HepG2 (cell line): ENCODE measurements around the gene ANKRD55. TPM values are rescaled to one million over a fixed set of nuclear protein-coding genes. Genes with fewer than 3 reads are reported as not detected.

Source experiments
- ATAC-seq: fragments of 200-7000 bp; cut with Tn5 transposase; 3 replicates; pipeline ENCODE4 v1.9.1; 2020; ENCODE audit warnings: mild to moderate bottlenecking, moderate library complexity
- BruUV-seq: library from RNA; stranded (reverse); fragments of 400-500 nt; replicated peaks from 2 replicates; lab custom pipeline; 2021; lab: Mats Ljungman, UMichigan
- CTCF ChIA-PET: fragments of 300-600 bp; formaldehyde crosslinking; extraction: SDS; loops from one replicate; lab custom pipeline; 2021; ENCODE audit warnings: low total read pairs, inconsistent platforms, low intra/inter-chr PET ratio; lab: Yijun Ruan, JAX
- POLR2A ChIA-PET: fragments of 350-600 bp; sonication (Branson Sonifier 250); formaldehyde crosslinking; loops from one replicate; lab custom pipeline; 2020; ENCODE audit warnings: antibody characterized with exemption, inconsistent platforms; lab: Yijun Ruan, JAX
- DNase-seq: peaks from one replicate; pipeline ENCODE4 v3.0.0-alpha.2; 2015; ENCODE audit warnings: low spot score
- FAIRE-seq: peaks from 3 replicates; lab custom pipeline; 2011; peaks lifted over from hg19 to GRCh38; lab: Jason Lieb, UNC
- H2AFZ ChIP-seq: one replicate; pipeline ENCODE4 v1.6.1; 2011; ENCODE audit warnings: low read length, inconsistent platforms
- H3K27ac ChIP-seq: fragments of 300-600 bp; 3 replicates; pipeline ENCODE4 v1.8.0; 2011; ENCODE audit warnings: mixed run types, mild to moderate bottlenecking, mixed read lengths, low read length, inconsistent platforms; ENCODE audit not compliant: insufficient read depth; ENCODE audit errors: extremely low read length
- H3K27me3 ChIP-seq, 2 experiments: fragments of 200-600 bp in 1 of 2; 2 replicates in 1 of 2; 3 replicates in 1 of 2; pipeline versions ENCODE4 v1.6.0 to v1.8.0; 2011; ENCODE audit warnings: low read length in 2 of 2, mild to moderate bottlenecking in 2 of 2, moderate library complexity in 2 of 2, inconsistent platforms in 1 of 2; ENCODE audit not compliant: insufficient read depth in 2 of 2, control insufficient read depth in 1 of 2
- H3K36me3 ChIP-seq, 2 experiments: fragments of 200-600 bp in 1 of 2; replicated peaks in 1 of 2; 2 replicates in 1 of 2; 3 replicates in 1 of 2; pipeline versions ENCODE4 v1.5.1 to v1.8.0; 2011; ENCODE audit warnings: low read length in 2 of 2, inconsistent platforms in 1 of 2; ENCODE audit not compliant: insufficient read depth in 2 of 2, control insufficient read depth in 1 of 2
- H3K4me1 ChIP-seq: 2 replicates; pipeline ENCODE4 v1.5.1; 2012; ENCODE audit warnings: low read length, inconsistent platforms; ENCODE audit not compliant: insufficient read depth
- H3K4me2 ChIP-seq: 2 replicates; pipeline ENCODE4 v1.6.0; 2011; ENCODE audit warnings: low read depth, low read length, inconsistent platforms
- H3K4me3 ChIP-seq, 3 experiments: fragments of 200-600 bp in 1 of 3; sonication (generic), shearing (Covaris generic) in 1 of 3; replicated peaks in 1 of 3; 2 replicates each; pipeline ENCODE4 v1.5.1; 2011 to 2016; ENCODE audit warnings: low read length in 3 of 3, inconsistent platforms in 2 of 3, low read depth in 2 of 3, mild to moderate bottlenecking in 2 of 3, control low read depth in 1 of 3, mixed read lengths in 1 of 3; ENCODE audit not compliant: insufficient read depth in 1 of 3
- H3K79me2 ChIP-seq: one replicate; pipeline ENCODE4 v1.6.1; 2011; ENCODE audit warnings: low read length, inconsistent platforms; ENCODE audit not compliant: insufficient read depth
- H3K9ac ChIP-seq: 2 replicates; pipeline ENCODE4 v1.6.0; 2011; ENCODE audit warnings: mild to moderate bottlenecking, low read depth, low read length, inconsistent platforms; ENCODE audit not compliant: insufficient read depth
- H3K9me3 ChIP-seq: 2 replicates; pipeline ENCODE4 v1.5.1; 2012; ENCODE audit warnings: mild to moderate bottlenecking, low read length
- H4K20me1 ChIP-seq: 2 replicates; pipeline ENCODE4 v1.6.0; 2011; ENCODE audit warnings: inconsistent platforms, mild to moderate bottlenecking, low read length, moderate library complexity; ENCODE audit not compliant: insufficient read depth
- ATF7-NPFF ChIP-seq: sonication (generic); formaldehyde crosslinking; IDR thresholded peaks from 2 replicates; pipeline ENCODE4 v1.8.1; 2023; ENCODE audit warnings: mild to moderate bottlenecking, low read depth, missing genetic modification reagents, moderate library complexity
- BCL6 ChIP-seq: IDR thresholded peaks from 2 replicates; pipeline ENCODE4 v1.6.1; 2016; ENCODE audit warnings: missing genetic modification reagents, missing compliant biosample characterization
- CBFB ChIP-seq: sonication (generic); formaldehyde crosslinking; IDR thresholded peaks from 2 replicates; pipeline ENCODE4 v1.4.0; 2020; ENCODE audit warnings: missing genetic modification reagents
- HDAC2 ChIP-seq: sonication (generic); formaldehyde crosslinking; IDR thresholded peaks from 2 replicates; pipeline ENCODE4 v1.4.0; 2020; ENCODE audit warnings: missing genetic modification reagents
- HOMEZ ChIP-seq: IDR thresholded peaks from 2 replicates; pipeline ENCODE4 v1.6.1; 2016; ENCODE audit warnings: low read depth
- ISX ChIP-seq: sonication (generic); formaldehyde crosslinking; conservative IDR thresholded peaks from 2 replicates; pipeline ENCODE4 v1.5.0; 2020; ENCODE audit warnings: missing genetic modification reagents
- NFRKB ChIP-seq: fragments of 450-650 bp; IDR thresholded peaks from 2 replicates; pipeline ENCODE4 v1.6.1; 2017
- RARA ChIP-seq: IDR thresholded peaks from 2 replicates; pipeline ENCODE4 v1.6.1; 2016; ENCODE audit warnings: missing genetic modification reagents, missing compliant biosample characterization
- TEAD3 ChIP-seq: optimal IDR thresholded peaks from 2 replicates; pipeline ENCODE3; 2016; ENCODE audit warnings: borderline replicate concordance
- ZMAT3 ChIP-seq: sonication (generic); formaldehyde crosslinking; conservative IDR thresholded peaks from 2 replicates; pipeline ENCODE4 v1.7.0; 2021; ENCODE audit warnings: missing genetic modification reagents
- ZNF124 ChIP-seq: sonication (generic); formaldehyde crosslinking; IDR thresholded peaks from 2 replicates; pipeline ENCODE4 v1.4.0; 2020; ENCODE audit warnings: missing genetic modification reagents
- ZNF235 ChIP-seq: sonication (generic); formaldehyde crosslinking; IDR thresholded peaks from 2 replicates; pipeline ENCODE4 v1.8.1; 2023; ENCODE audit warnings: mild to moderate bottlenecking, missing genetic modification reagents, borderline replicate concordance
- WGBS: methylation state at CpG from one replicate; pipeline ENCODE4 v1.1.6; 2017; ENCODE audit warnings: low lambda C conversion rate; 5-methylcytosine and 5-hydroxymethylcytosine counted together
- in situ Hi-C: cut with HindIII; loops from 2 replicates; pipeline ENCODE4 v1.10.0; 2017; ENCODE audit warnings: low pct_unique_long_range_greater_than_20kb; ENCODE audit not compliant: extremely low pct_ligation_motif_present
- intact Hi-C: fragments of 100-400 bp; cut with micrococcal nuclease; formaldehyde crosslinking; loops from one replicate; pipeline ENCODE4 v1.10.0; 2022; ENCODE audit not compliant: unreplicated experiment
- polyA plus RNA-seq, 8 experiments: library from polyadenylated mRNA; depleted of rRNA in 3 of 8; stranded (reverse) in 7 of 8; unstranded in 1 of 8; fragments of >200 nt; fragmentation: Illumina TruSeq in 4 of 8; extraction: Trizol in 4 of 8; gene quantifications; 2 replicates each; pipeline versions ENCODE4 v1.2.1 to v1.2.3, GENCODE V29; 2011 to 2016; ENCODE audit warnings: low read depth in 4 of 8, missing spikeins in 1 of 8, mixed read lengths in 1 of 8; ENCODE audit not compliant: insufficient read depth in 1 of 8
- total RNA-seq, 5 experiments: library from RNA; depleted of rRNA; stranded (reverse); fragments of >200 nt; fragmentation: Illumina TruSeq; extraction: Trizol; gene quantifications; 2 replicates each; pipeline ENCODE4 v1.2.3, GENCODE V29; 2016; ENCODE audit warnings: low read depth in 1 of 5
- TF ChIP-seq, protein P1 (sequence below): sonication (generic); formaldehyde crosslinking; IDR thresholded peaks from 2 replicates; pipeline ENCODE4 v1.8.1; 2023; ENCODE audit warnings: missing genetic modification reagents, inconsistent platforms, borderline replicate concordance

The ANKRD55 gene
- total and polyA plus RNA-seq, 2 of the 13 experiments (the other 11 are each of a cell fraction or from before 2014, with no cell fraction given), result 0.11 to 0.28 TPM

DNA sequence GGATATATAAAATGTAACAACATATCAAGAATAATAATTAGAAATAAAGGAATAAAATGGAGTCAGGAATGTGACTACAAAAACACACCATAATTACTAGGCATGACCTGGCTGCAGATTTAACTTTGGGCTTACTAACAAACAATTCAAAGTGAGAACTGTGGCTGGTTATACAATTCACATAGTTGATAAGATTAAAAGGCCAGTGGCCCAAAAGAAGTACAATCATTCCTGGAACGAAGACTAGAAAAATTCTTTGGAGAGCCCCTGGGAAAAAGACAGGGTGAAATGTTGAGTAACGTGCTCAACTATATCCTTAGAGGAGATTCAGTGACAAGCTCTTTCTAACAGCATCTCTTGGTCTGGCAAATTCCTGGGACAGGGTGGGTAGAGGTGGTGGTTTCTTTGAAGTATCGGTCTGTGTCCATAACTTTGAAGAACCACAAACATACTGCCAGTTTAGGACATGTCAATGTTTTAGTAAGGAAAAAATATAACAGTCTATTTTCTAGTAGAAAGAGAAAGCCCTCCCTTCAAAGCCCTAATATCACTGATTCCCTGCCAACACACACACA is 163.4 kb downstream of the ANKRD55 start:
- H3K27me3 ChIP-seq, result no peaks in the 10 kb centered on the region
- BruUV-seq, result no TSS peak
- DNase-seq (peak; percentile 74), FAIRE-seq (no peak), ATAC-seq (peak; percentile 69)
- H3K9ac ChIP-seq, result no peak overlapping the region
- in situ Hi-C loops (no loop called here), intact Hi-C loops (no loop called here)
- no peak overlapping the region for H3K4me3 ChIP-seq
- no peak overlapping the region for H3K4me2 ChIP-seq
- H4K20me1 ChIP-seq, result no peaks in the 10 kb centered on the region
- WGBS, result 15% methylated on average over 3 of the region's 3 CpGs
- no peak overlapping the region for H3K27ac ChIP-seq
- ChIA-PET POLR2A (interaction anchor here (1.5 kb wide), 1 partner anchor 11 kb away, joined by 4 read pairs; no protein-coding TSS in a partner anchor), CTCF (no interaction called here)
- H3K36me3 ChIP-seq, result no peaks in the 10 kb centered on the region
- H3K79me2 ChIP-seq, result no peaks in the 10 kb centered on the region
- H2AFZ ChIP-seq, result no peak overlapping the region
- H3K9me3 ChIP-seq, result no peaks in the 10 kb centered on the region
- TF ChIP-seq ISX (CRISPR knock-in tag) (no peak), BCL6 (CRISPR knock-in tag) (peak; percentile 57), TEAD3 (CRISPR knock-in tag) (peak; percentile 18)
- peaks cover 42% of the 10 kb centered on the region for H3K4me1 ChIP-seq

DNA sequence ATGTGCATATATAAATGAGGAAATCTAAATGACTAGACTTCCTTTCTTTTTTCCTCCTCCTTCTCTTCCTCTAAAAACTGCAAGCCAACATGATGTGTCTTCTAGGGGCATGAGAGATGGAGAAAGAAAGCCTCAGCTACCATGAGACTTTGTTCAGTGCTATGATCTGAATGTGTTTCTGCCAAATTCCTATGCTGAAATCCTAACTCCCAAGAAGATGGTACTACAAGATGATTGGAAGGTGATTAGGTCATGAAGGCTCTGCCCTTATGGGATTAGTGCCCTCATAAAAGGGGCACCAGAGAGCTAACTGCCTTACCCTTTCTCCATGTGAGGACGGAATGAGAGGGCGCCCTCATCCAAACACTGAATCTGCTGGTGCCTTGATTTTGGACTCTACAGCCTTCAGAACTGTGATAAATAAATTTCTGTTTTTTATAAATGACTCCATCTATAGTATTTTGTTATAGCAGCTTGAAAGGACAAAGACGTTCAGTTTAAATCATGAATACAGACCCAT is 166.1 kb downstream of the ANKRD55 start:
- no peak for FAIRE-seq
- CTCF ChIA-PET, result no interaction called here
- no peak for ATAC-seq

More for the DNA sequence above, 166.1 kb downstream of the ANKRD55 start:
- peaks cover 34% of the 10 kb centered on the region for H3K4me1 ChIP-seq
- no peak overlapping the region for H3K27ac ChIP-seq
- H2AFZ ChIP-seq, result no peak overlapping the region
- POLR2A ChIA-PET, result no interaction called here
- intact Hi-C loops (no loop called here), in situ Hi-C loops (no loop called here)
- no peaks in the 10 kb centered on the region for H3K79me2 ChIP-seq
- TF ChIP-seq ZMAT3, result no peak
- TF ChIP-seq CBFB, result no peak
- TF ChIP-seq ATF7-NPFF (CRISPR knock-in tag), result no peak
- TF ChIP-seq RARA (CRISPR knock-in tag), result no peak
- no peak for TF ChIP-seq HDAC2 (CRISPR knock-in tag)
- no peak for TF ChIP-seq HOMEZ (CRISPR knock-in tag)
- TF ChIP-seq ZNF235, result no peak
- no peak for TF ChIP-seq ZNF124 (CRISPR knock-in tag)
- no peak for TF ChIP-seq NFRKB
- TF ChIP-seq, protein P1, sequence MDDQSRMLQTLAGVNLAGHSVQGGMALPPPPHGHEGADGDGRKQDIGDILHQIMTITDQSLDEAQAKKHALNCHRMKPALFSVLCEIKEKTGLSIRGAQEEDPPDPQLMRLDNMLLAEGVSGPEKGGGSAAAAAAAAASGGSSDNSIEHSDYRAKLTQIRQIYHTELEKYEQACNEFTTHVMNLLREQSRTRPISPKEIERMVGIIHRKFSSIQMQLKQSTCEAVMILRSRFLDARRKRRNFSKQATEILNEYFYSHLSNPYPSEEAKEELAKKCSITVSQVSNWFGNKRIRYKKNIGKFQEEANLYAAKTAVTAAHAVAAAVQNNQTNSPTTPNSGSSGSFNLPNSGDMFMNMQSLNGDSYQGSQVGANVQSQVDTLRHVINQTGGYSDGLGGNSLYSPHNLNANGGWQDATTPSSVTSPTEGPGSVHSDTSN (CRISPR knock-in tag), result no peak
- H3K9me3 ChIP-seq, result no peaks in the 10 kb centered on the region
- no peaks in the 10 kb centered on the region for H3K36me3 ChIP-seq
- H3K9ac ChIP-seq, result no peak overlapping the region
- H3K27me3 ChIP-seq, result no peaks in the 10 kb centered on the region
- H3K4me2 ChIP-seq, result no peak overlapping the region
- no peaks in the 10 kb centered on the region for H4K20me1 ChIP-seq
- DNase-seq, result no peak
- no peak overlapping the region for H3K4me3 ChIP-seq
- no TSS peak for BruUV-seq
- 96% methylated on average over 3 of the region's 3 CpGs for WGBS
